ENCODE results near the gene ADIPOR2. TPM values are rescaled to one million over a fixed set of nuclear protein-coding genes. Genes with fewer than 3 reads are reported as not detected.

Gene ADIPOR2
- total RNA-seq, 1 experiment from 2014 or later, result 26.3 TPM

- no peak for DNase-seq (ENCODE audit: low read depth)
These were observed 137.2 kb downstream of the ADIPOR2 start for GRCh38 chr12:1827826-1828805.

GRCh38 chr12:1828856-1829255 lies 138.0 kb downstream of the ADIPOR2 start:
- DNase-seq (ENCODE audit: low read depth), result no peak

- DNase-seq (ENCODE audit: low read depth), result no peak
These were observed 138.5 kb downstream of the ADIPOR2 start for GRCh38 chr12:1829306-1829900.

GRCh38 chr12:1830401-1830845 lies 139.6 kb downstream of the ADIPOR2 start:
- no peak for DNase-seq (ENCODE audit: low read depth)

- DNase-seq (ENCODE audit: low read depth), result peak; percentile 73
These were observed 140.4 kb downstream of the ADIPOR2 start for GRCh38 chr12:1830981-1831963.

- DNase-seq (ENCODE audit: low read depth), result no peak
These were observed 142.1 kb downstream of the ADIPOR2 start for GRCh38 chr12:1832801-1833595.

DNA sequence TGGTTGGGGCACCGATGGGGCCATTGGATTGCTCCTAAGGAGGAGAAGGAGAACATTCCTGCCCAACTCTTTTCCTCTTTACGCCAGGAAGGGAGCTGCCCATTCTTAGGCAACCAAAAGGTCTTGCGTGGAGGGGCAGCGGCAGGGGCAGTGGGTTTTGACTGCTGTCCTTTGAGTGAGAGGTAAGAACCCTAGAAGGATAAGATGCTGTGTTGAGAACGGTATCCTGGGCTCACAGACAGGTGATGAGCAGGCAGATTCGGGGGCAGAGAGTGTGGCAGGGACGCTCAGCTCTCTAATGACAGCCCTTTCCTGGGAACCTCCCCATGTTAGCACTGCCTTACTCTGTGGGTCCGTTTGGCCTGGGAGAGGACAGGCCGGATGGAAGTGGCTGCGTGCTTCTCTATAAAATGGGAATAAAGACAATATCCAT lies 142.7 kb downstream of the ADIPOR2 start:
- DNase-seq (ENCODE audit: low read depth), result no peak

DNA sequence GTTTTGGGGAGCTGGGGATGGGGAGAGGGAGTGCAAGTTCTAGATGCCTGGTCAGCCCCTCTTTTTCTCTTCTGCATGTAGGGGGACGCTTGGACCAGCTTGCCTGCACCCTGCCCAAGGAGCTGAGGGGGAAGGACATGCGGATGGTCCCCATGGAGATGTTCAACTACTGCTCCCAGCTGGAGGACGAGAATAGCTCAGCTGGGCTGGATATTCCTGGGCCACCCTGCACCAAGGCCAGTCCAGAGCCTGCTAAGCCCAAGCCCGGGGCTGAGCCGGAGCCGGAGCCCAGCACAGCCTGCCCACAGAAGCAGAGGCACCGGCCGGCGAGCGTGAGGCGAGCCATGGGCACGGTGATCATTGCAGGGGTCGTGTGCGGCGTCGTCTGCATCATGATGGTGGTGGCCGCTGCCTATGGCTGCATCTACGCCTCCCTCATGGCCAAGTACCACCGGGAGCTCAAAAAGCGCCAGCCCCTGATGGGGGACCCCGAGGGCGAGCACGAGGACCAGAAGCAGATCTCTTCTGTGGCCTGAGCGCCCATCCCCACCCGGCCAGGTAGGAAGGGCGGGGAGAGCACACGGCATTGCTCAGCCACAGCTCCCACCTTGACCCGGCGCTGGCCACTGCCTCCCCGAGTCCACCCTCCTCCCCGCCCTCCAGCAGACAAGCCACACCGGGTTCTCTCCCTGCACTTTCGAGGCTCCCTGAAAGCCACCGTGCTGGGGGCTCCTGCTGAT lies 143.5 kb downstream of the ADIPOR2 start:
- DNase-seq (ENCODE audit: low read depth), result no peak

DNA sequence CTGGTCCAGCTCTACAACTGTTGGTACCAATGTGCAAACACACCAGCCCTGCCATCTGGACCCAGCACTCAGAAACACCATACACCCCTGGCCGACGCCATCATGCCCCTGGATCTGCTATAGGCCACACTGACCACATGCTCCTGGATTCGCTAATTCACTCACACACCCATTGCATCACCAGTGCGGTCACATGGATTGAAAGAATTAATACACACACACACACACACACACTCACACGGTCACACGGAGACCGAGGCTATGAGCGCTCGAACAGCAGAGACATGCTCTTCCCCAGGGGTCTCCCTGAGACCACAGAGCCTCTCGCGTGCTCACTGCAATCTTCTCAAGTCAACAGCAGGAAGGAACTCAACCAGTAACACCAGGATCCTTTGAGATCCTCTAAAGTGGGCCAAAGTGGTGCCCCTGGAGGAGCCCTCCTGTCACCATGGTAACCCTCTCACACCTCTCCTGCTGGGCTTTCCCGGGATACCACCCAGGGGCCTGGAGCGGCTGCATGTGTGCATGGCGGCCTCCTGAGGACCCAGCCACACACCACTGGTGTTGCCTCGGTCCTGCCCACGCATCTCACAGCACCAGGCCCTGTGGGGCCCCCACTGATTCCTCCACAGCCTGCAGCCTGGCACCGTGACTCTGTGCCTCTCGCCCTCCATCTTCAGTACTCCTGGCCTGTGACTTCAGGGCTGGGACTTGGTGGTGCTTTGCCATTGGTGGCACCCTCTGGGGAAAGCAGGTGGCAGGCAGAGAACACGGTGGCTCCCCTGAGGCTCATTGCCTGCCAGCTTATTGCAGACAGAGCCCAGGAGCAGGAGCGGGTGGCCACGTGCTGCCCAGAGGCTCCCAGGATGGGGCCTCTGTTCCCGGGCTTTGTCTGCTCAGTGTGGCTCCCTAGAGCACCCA lies 144.6 kb downstream of the ADIPOR2 start:
- no peak for DNase-seq (ENCODE audit: low read depth)

DNA sequence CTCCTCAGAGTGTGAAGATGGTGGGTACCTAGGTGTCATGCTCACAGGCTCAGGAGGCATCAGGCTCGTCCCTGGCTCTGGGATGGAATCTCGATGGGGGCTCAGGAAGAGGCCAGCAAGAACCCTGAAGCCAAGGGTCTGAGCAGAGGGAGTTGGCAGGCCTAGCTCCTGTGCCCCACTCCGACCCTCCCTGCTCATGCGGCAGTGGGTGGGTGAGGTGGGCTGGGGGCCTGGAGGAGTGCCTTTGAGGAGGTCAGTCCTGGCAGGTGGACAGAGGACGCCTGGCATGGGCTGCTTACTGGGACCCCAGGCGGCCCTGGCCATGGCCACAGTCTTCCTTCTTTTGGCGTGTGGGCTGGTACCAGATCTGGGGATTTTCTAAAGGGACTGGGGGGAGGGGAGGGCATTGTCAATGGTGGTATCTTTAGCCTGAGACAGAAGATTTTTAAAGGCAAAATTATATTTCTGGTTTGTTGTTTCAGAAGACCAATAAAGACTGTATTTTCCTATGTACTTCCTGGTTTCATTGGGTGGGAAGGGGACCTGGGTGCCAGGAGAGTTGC lies 145.5 kb downstream of the ADIPOR2 start:
- no peak for DNase-seq (ENCODE audit: low read depth)

GRCh38 chr12:1836854-1837421 lies 146.1 kb downstream of the ADIPOR2 start:
- no peak for DNase-seq (ENCODE audit: low read depth)

- DNase-seq (ENCODE audit: low read depth), result no peak
These were observed 146.8 kb downstream of the ADIPOR2 start for GRCh38 chr12:1837541-1838204.

Other genes starting within 250 kb of the ADIPOR2 start
- gene FBXL14, start 96.5 kb upstream of the ADIPOR2 start, total RNA-seq (2014; rRNA removed), result 14.4 and 17.2 TPM in 2 replicates
- 29.9 and 50.9 TPM in 2 replicates for gene WNT5B, start 61.8 kb upstream of the ADIPOR2 start, total RNA-seq (2014; rRNA removed)
- not detected in 2 replicates for gene LRTM2, start 129.5 kb downstream of the ADIPOR2 start, total RNA-seq (2014; rRNA removed)
- not detected in 2 replicates for gene CACNA2D4, start 227.6 kb downstream of the ADIPOR2 start, total RNA-seq (2014; rRNA removed)